Measurements from ENCODE around the gene GALNT7. TPM values are rescaled to one million over a fixed set of nuclear protein-coding genes. Genes with fewer than 3 reads are reported as not detected.

GALNT7 gene
- total and polyA plus RNA-seq, 11 donors = 2.3 to 12.8 (median 6.0) TPM

- ATAC-seq (no peak), DNase-seq (no peak)
- WGBS, 4 donors = 79 to 86% (median 83%) methylated on average over 3 of the region's 3 CpGs
- intact Hi-C loops (cut with DNase I) = no loop called here
- Histone ChIP-seq H3K4me1 (peaks cover 0 to 16% (median 0%) of the 10 kb centered on the region in 12 donors), H3K4me3 (no peak overlapping the region), H3K27me3 (no peaks in the 10 kb centered on the region), H3K27ac (no peak overlapping the region), H3K9me3 (no peaks in the 10 kb centered on the region), H3K36me3 (no peaks in the 10 kb centered on the region)
- no peak for TF ChIP-seq POLR2A (IDR thresholded peaks at IDR 0.05)
- TF ChIP-seq, protein P1, sequence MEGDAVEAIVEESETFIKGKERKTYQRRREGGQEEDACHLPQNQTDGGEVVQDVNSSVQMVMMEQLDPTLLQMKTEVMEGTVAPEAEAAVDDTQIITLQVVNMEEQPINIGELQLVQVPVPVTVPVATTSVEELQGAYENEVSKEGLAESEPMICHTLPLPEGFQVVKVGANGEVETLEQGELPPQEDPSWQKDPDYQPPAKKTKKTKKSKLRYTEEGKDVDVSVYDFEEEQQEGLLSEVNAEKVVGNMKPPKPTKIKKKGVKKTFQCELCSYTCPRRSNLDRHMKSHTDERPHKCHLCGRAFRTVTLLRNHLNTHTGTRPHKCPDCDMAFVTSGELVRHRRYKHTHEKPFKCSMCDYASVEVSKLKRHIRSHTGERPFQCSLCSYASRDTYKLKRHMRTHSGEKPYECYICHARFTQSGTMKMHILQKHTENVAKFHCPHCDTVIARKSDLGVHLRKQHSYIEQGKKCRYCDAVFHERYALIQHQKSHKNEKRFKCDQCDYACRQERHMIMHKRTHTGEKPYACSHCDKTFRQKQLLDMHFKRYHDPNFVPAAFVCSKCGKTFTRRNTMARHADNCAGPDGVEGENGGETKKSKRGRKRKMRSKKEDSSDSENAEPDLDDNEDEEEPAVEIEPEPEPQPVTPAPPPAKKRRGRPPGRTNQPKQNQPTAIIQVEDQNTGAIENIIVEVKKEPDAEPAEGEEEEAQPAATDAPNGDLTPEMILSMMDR (IDR thresholded peaks at IDR 0.05) = no peak
Observed at GRCh38 chr4:173191623-173192041, 23.0 kb downstream of the GALNT7 start.

GRCh38 chr4:173192375-173193162 is 24.0 kb downstream of the GALNT7 start:
- no peak for DNase-seq
- TF ChIP-seq, protein P1 (IDR thresholded peaks at IDR 0.05) = no peak
- TF ChIP-seq POLR2A (IDR thresholded peaks at IDR 0.05) = no peak
- Histone ChIP-seq H3K4me1 (peaks cover 0 to 13% (median 0%) of the 10 kb centered on the region in 12 donors), H3K27me3 (no peaks in the 10 kb centered on the region), H3K36me3 (no peaks in the 10 kb centered on the region), H3K27ac (no peak overlapping the region), H3K4me3 (no peak overlapping the region), H3K9me3 (no peaks in the 10 kb centered on the region)
- ATAC-seq = no peak
- intact Hi-C loops (cut with DNase I) = no loop called here
- WGBS, 4 donors = 74 to 89% (median 84%) methylated on average over 7 of the region's 7 CpGs

DNA sequence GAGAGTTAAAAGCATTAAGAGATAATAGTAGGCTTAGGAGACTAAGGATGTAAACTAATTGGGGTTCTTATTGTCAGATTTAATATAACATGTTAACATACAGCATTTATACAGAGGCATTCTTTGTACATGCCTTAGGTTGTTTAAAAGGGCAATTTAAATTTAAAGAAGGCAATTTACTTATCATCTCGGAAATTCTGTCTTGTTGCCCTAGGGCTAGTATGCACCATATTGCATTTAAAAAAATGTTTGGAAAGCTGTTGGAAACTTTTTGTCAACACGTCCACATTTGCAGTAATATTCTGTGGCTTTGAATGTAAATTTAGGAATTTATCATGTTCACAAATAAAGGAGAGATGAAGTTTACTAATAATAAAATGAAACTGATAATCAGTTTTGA is 25.5 kb downstream of the GALNT7 start:
- Histone ChIP-seq H3K4me1 (peaks cover 0 to 13% (median 0%) of the 10 kb centered on the region in 12 donors), H3K4me3 (no peak overlapping the region), H3K27me3 (no peaks in the 10 kb centered on the region), H3K36me3 (no peaks in the 10 kb centered on the region), H3K27ac (no peak overlapping the region), H3K9me3 (no peaks in the 10 kb centered on the region)
- TF ChIP-seq, protein P1 (IDR thresholded peaks at IDR 0.05) = no peak
- TF ChIP-seq POLR2A (IDR thresholded peaks at IDR 0.05) = no peak
- ATAC-seq (no peak), DNase-seq (no peak)
- WGBS, 4 donors = 91 to 93% (median 91%) methylated on average over 2 of the region's 2 CpGs
- intact Hi-C loops (cut with DNase I) = no loop called here

GRCh38 chr4:173195109-173195508 is 26.5 kb downstream of the GALNT7 start:
- Histone ChIP-seq H3K27me3 (no peaks in the 10 kb centered on the region), H3K27ac (no peak overlapping the region), H3K9me3 (no peaks in the 10 kb centered on the region), H3K36me3 (no peaks in the 10 kb centered on the region), H3K4me3 (no peak overlapping the region), H3K4me1 (peaks cover 0 to 13% (median 0%) of the 10 kb centered on the region in 12 donors)
- intact Hi-C loops (cut with DNase I) = no loop called here
- no peak for TF ChIP-seq POLR2A (IDR thresholded peaks at IDR 0.05)
- TF ChIP-seq, protein P1 (IDR thresholded peaks at IDR 0.05) = no peak
- DNase-seq (no peak), ATAC-seq (no peak)
- WGBS, 4 donors = 55 to 63% (median 60%) methylated on average over 3 of the region's 3 CpGs

Measured in heart left ventricle (tissue), 16 donors.